ENCODE measurements around the gene CAPN11. TPM values are rescaled to one million over a fixed set of nuclear protein-coding genes. Genes with fewer than 3 reads are reported as not detected.
"Not testable (repeated sequence)": the region's sequence is repeated elsewhere in the genome, so short reads cannot be mapped to it uniquely, and the experiment has no call there.

CAPN11 gene
- total and polyA plus RNA-seq, 2 experiments from 2014 or later: not detected

DNA sequence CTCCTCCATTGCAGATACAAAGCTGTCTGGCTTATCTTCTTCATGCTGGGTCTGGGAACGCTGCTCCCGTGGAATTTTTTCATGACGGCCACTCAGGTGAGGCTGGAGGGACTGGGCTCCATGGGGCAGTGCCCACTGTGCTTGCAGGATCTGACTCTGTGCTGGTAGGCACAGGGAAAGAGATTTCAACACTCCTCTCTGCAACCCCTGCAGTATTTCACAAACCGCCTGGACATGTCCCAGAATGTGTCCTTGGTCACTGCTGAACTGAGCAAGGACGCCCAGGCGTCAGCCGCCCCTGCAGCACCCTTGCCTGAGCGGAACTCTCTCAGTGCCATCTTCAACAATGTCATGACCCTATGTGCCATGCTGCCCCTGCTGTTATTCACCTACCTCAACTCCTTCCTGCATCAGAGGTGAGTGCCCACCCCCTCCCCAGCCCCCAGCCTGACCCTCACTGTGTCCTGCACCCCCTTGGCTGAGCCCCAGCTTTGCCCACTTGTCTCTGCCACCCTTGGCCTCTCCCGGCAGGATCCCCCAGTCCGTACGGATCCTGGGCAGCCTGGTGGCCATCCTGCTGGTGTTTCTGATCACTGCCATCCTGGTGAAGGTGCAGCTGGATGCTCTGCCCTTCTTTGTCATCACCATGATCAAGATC, 70.9 kb downstream of the CAPN11 start:
- H3K27me3 ChIP-seq: no peaks in the 10 kb centered on the region
- peaks cover 15% of the 10 kb centered on the region for H3K36me3 ChIP-seq
- no peaks in the 10 kb centered on the region for H3K9me3 ChIP-seq (ENCODE audit: low read depth)
- H3K4me1 ChIP-seq (ENCODE audit: low read depth): peaks cover 40% of the 10 kb centered on the region
- H3K4me3 ChIP-seq: no peak overlapping the region
- DNase-seq (ENCODE audit: low read depth in 1 of 2, low spot score in 1 of 2): no peak
- no peak overlapping the region for H3K27ac ChIP-seq
- TF ChIP-seq, protein P1, sequence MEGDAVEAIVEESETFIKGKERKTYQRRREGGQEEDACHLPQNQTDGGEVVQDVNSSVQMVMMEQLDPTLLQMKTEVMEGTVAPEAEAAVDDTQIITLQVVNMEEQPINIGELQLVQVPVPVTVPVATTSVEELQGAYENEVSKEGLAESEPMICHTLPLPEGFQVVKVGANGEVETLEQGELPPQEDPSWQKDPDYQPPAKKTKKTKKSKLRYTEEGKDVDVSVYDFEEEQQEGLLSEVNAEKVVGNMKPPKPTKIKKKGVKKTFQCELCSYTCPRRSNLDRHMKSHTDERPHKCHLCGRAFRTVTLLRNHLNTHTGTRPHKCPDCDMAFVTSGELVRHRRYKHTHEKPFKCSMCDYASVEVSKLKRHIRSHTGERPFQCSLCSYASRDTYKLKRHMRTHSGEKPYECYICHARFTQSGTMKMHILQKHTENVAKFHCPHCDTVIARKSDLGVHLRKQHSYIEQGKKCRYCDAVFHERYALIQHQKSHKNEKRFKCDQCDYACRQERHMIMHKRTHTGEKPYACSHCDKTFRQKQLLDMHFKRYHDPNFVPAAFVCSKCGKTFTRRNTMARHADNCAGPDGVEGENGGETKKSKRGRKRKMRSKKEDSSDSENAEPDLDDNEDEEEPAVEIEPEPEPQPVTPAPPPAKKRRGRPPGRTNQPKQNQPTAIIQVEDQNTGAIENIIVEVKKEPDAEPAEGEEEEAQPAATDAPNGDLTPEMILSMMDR (IDR thresholded peaks at IDR 0.05; ENCODE audit: low read depth, low read length): no peak

- H3K36me3 ChIP-seq: peaks cover 15% of the 10 kb centered on the region
- H3K9me3 ChIP-seq (ENCODE audit: low read depth): no peaks in the 10 kb centered on the region
- no peak overlapping the region for H3K27ac ChIP-seq
- H3K27me3 ChIP-seq: no peaks in the 10 kb centered on the region
- H3K4me1 ChIP-seq (ENCODE audit: low read depth): peaks cover 43% of the 10 kb centered on the region
- TF ChIP-seq, protein P1 (IDR thresholded peaks at IDR 0.05; ENCODE audit: low read depth, low read length): no peak
- no peak for DNase-seq (ENCODE audit: low read depth in 1 of 2, low spot score in 1 of 2)
- H3K4me3 ChIP-seq: no peak overlapping the region
Observed at GRCh38 chr6:44230034-44230675, 71.5 kb downstream of the CAPN11 start.

DNA sequence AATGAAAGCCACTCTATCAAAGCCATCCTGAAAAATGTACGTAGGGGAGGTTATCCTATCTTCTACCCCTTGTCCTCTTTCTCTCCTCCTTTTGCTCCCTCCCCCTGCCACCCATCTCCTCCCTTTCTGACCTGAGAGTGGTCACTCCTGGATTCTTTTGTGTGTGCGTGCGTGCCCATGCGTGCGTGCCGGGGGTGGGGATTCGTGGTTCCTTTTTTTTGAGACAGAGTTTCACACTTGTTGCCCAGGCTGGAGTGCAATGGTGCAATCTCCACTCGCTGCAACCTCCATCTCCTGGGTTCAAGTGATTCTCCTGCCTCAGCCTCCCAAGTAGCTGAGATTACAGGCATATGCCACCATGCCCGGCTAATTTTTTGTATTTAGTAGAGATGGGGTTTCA, 72.8 kb downstream of the CAPN11 start:
- Histone ChIP-seq H3K36me3 (peaks cover 15% of the 10 kb centered on the region), H3K4me1 (ENCODE audit: low read depth) (peaks cover 35% of the 10 kb centered on the region)
- not testable (repeated sequence) for H3K27ac ChIP-seq; H3K4me3 ChIP-seq; DNase-seq (ENCODE audit: low read depth in 1 of 2, low spot score in 1 of 2); H3K27me3 ChIP-seq; H3K9me3 ChIP-seq (ENCODE audit: low read depth)

DNA sequence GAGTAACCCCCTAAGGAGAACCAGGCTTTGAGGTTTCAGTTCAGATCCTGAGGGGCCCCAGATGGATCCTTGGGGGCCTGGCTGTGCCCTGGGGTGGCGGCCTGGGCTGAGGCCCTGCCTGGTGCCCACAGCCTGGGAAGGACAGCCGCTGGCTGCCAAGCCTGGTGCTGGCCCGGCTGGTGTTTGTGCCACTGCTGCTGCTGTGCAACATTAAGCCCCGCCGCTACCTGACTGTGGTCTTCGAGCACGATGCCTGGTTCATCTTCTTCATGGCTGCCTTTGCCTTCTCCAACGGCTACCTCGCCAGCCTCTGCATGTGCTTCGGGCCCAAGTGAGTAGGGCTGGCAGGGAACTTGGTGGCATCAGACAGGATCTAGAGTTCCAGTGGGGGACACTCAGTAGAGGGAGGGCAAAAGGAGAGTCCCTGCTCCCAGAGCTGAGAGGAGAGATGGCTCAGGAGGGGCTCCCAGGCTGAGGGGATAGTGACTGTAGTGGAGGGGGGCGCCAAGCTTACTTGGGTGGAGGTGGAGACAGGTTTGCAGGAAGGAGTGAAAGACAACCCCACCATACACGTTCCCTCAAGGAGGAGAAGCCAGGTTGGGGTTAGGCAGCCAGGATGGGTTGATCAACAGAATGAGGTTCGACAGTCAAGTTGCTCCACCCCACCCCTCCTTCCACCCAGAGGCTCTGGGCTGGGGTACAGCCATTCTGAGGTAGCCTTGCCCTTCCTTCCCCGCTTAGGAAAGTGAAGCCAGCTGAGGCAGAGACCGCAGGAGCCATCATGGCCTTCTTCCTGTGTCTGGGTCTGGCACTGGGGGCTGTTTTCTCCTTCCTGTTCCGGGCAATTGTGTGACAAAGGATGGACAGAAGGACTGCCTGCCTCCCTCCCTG, 74.3 kb downstream of the CAPN11 start:
- Histone ChIP-seq H3K36me3 (peaks cover 15% of the 10 kb centered on the region), H3K9me3 (ENCODE audit: low read depth) (no peaks in the 10 kb centered on the region), H3K4me1 (ENCODE audit: low read depth) (peaks cover 24% of the 10 kb centered on the region), H3K27ac (peak overlapping the region; percentile 81), H3K27me3 (no peaks in the 10 kb centered on the region), H3K4me3 (no peak overlapping the region)
- TF ChIP-seq, protein P1 (IDR thresholded peaks at IDR 0.05; ENCODE audit: low read depth, low read length): no peak
- no peak for DNase-seq (ENCODE audit: low read depth in 1 of 2, low spot score in 1 of 2)

- H3K36me3 ChIP-seq: peaks cover 15% of the 10 kb centered on the region
- TF ChIP-seq, protein P1 (IDR thresholded peaks at IDR 0.05; ENCODE audit: low read depth, low read length): no peak
Observed at GRCh38 chr6:44233567-44234100, 75.0 kb downstream of the CAPN11 start.

More at GRCh38 chr6:44233567-44234100, 75.0 kb downstream of the CAPN11 start:
- Histone ChIP-seq H3K4me3 (no peak overlapping the region), H3K27ac (peak overlapping the region; percentile 81), H3K27me3 (no peaks in the 10 kb centered on the region), H3K4me1 (ENCODE audit: low read depth) (peaks cover 20% of the 10 kb centered on the region), H3K9me3 (ENCODE audit: low read depth) (no peaks in the 10 kb centered on the region)
- no peak for DNase-seq (ENCODE audit: low read depth in 1 of 2, low spot score in 1 of 2)

Other genes starting within 250 kb of the CAPN11 start
- gene MRPL14, start 31.4 kb upstream of the CAPN11 start, total RNA-seq: 66.4 and 78.8 TPM in 2 replicates
- gene MRPL14, start 31.4 kb upstream of the CAPN11 start, polyA plus RNA-seq: 130 and 165 TPM in 2 replicates
- gene TMEM63B, start 31.3 kb upstream of the CAPN11 start, total RNA-seq: 52.4 and 57.3 TPM in 2 replicates
- gene TMEM63B, start 31.3 kb upstream of the CAPN11 start, polyA plus RNA-seq: 51.7 and 54.2 TPM in 2 replicates
- 0.21 TPM in 1 of 2 replicates, not detected in the other for gene MYMX, start 58.1 kb downstream of the CAPN11 start, total RNA-seq
- 0.55 and 1.0 TPM in 2 replicates for gene MYMX, start 58.1 kb downstream of the CAPN11 start, polyA plus RNA-seq
- gene SLC29A1, start 64.8 kb downstream of the CAPN11 start, total RNA-seq: 62.7 and 64.9 TPM in 2 replicates
- 85.4 and 88.7 TPM in 2 replicates for gene SLC29A1, start 64.8 kb downstream of the CAPN11 start, polyA plus RNA-seq
- 865 and 876 TPM in 2 replicates for gene HSP90AB1, start 88.3 kb downstream of the CAPN11 start, total RNA-seq
- 665 and 702 TPM in 2 replicates for gene HSP90AB1, start 88.3 kb downstream of the CAPN11 start, polyA plus RNA-seq
- 34.3 and 50.5 TPM in 2 replicates for gene SLC35B2, start 98.7 kb downstream of the CAPN11 start, total RNA-seq
- 44.4 and 63.3 TPM in 2 replicates for gene SLC35B2, start 98.7 kb downstream of the CAPN11 start, polyA plus RNA-seq
- 23.8 and 34.2 TPM in 2 replicates for gene NFKBIE, start 106.7 kb downstream of the CAPN11 start, total RNA-seq
- 8.2 and 12.5 TPM in 2 replicates for gene NFKBIE, start 106.7 kb downstream of the CAPN11 start, polyA plus RNA-seq
- gene TMEM151B, start 111.6 kb downstream of the CAPN11 start, total RNA-seq: 0.21 and 0.39 TPM in 2 replicates
- gene TMEM151B, start 111.6 kb downstream of the CAPN11 start, polyA plus RNA-seq: 0.29 and 0.77 TPM in 2 replicates
- 20.9 and 26.7 TPM in 2 replicates for gene AARS2, start 154.5 kb downstream of the CAPN11 start, total RNA-seq
- 17.3 and 22.9 TPM in 2 replicates for gene AARS2, start 154.5 kb downstream of the CAPN11 start, polyA plus RNA-seq
- gene SPATS1, start 183.8 kb downstream of the CAPN11 start, total RNA-seq: 0.63 TPM in 1 of 2 replicates, not detected in the other
- gene SPATS1, start 183.8 kb downstream of the CAPN11 start, polyA plus RNA-seq: not detected in 2 replicates
- gene CDC5L, start 228.9 kb downstream of the CAPN11 start, total RNA-seq: 17.1 and 17.8 TPM in 2 replicates
- gene CDC5L, start 228.9 kb downstream of the CAPN11 start, polyA plus RNA-seq: 19.6 and 20.3 TPM in 2 replicates

All from cardiac muscle cell (in vitro differentiated cells and primary cell).